Neutrophil (primary cell): ENCODE data around the gene TRPM3.

Source experiments
- H3K27ac ChIP-seq: fragments of 200-600 bp; sonication (generic); 2 replicates; pipeline ENCODE4 v1.5.1; 2016; ENCODE audit warnings: mild to moderate bottlenecking, moderate library complexity
- H3K27me3 ChIP-seq: fragments of 200-600 bp; sonication (generic); 2 replicates; pipeline ENCODE4 v1.6.0; 2016; ENCODE audit warnings: mild to moderate bottlenecking
- H3K36me3 ChIP-seq: fragments of 200-600 bp; sonication (generic); 2 replicates; pipeline ENCODE4 v1.5.1; 2017
- H3K4me1 ChIP-seq, 2 experiments: fragments of 200-600 bp in 1 of 2; sonication (generic) in 1 of 2; 1 replicate in 1 of 2; 2 replicates in 1 of 2; pipeline versions ENCODE4 v1.5.1 to v1.6.1; 2013 to 2016; ENCODE audit warnings: low read depth in 1 of 2, low read length in 1 of 2, mild to moderate bottlenecking in 1 of 2, moderate library complexity in 1 of 2; ENCODE audit not compliant: control insufficient read depth in 1 of 2, insufficient read depth in 1 of 2
- H3K4me3 ChIP-seq, 2 experiments: fragments of 200-600 bp in 1 of 2; sonication (generic) in 1 of 2; 1 replicate in 1 of 2; 2 replicates in 1 of 2; pipeline ENCODE4 v1.5.1; 2013 to 2016; ENCODE audit warnings: low read depth in 1 of 2, low read length in 1 of 2, mild to moderate bottlenecking in 1 of 2, moderate library complexity in 1 of 2
- H3K9me3 ChIP-seq: fragments of 200-600 bp; sonication (generic); 2 replicates; pipeline ENCODE4 v1.5.1; 2016
- CTCF ChIP-seq: fragments of 200-600 bp; sonication (generic); IDR thresholded peaks from 2 replicates; pipeline ENCODE4 v1.5.1; 2016; ENCODE audit warnings: antibody characterized with exemption

The TRPM3 gene

GRCh38 chr9:70600506-70600905, 520.9 kb downstream of the TRPM3 start:
- Histone ChIP-seq H3K36me3 (no peaks in the 10 kb centered on the region), H3K27ac (no peak overlapping the region), H3K9me3 (no peaks in the 10 kb centered on the region), H3K27me3 (no peaks in the 10 kb centered on the region), H3K4me3 (no peak overlapping the region), H3K4me1 (no peaks in the 10 kb centered on the region)
- TF ChIP-seq CTCF = no peak

- H3K4me3 ChIP-seq = no peak overlapping the region
- H3K9me3 ChIP-seq = no peaks in the 10 kb centered on the region
- no peak overlapping the region for H3K27ac ChIP-seq
- TF ChIP-seq CTCF = no peak
- H3K27me3 ChIP-seq = no peaks in the 10 kb centered on the region
- H3K36me3 ChIP-seq = no peaks in the 10 kb centered on the region
- H3K4me1 ChIP-seq = no peaks in the 10 kb centered on the region
Measured at GRCh38 chr9:70597886-70598285, 523.5 kb downstream of the TRPM3 start.

- H3K36me3 ChIP-seq = no peaks in the 10 kb centered on the region
- H3K27ac ChIP-seq = no peak overlapping the region
- H3K27me3 ChIP-seq = no peaks in the 10 kb centered on the region
- H3K4me3 ChIP-seq = no peak overlapping the region
- no peaks in the 10 kb centered on the region for H3K9me3 ChIP-seq
- H3K4me1 ChIP-seq = no peaks in the 10 kb centered on the region
- TF ChIP-seq CTCF = no peak
Measured at GRCh38 chr9:70595211-70595610, 526.2 kb downstream of the TRPM3 start.

- Histone ChIP-seq H3K27ac (no peak overlapping the region), H3K36me3 (no peaks in the 10 kb centered on the region), H3K4me3 (no peak overlapping the region), H3K27me3 (no peaks in the 10 kb centered on the region), H3K9me3 (no peaks in the 10 kb centered on the region), H3K4me1 (no peaks in the 10 kb centered on the region)
- no peak for TF ChIP-seq CTCF
Measured at GRCh38 chr9:70594386-70594944, 527.0 kb downstream of the TRPM3 start.

- Histone ChIP-seq H3K36me3 (no peaks in the 10 kb centered on the region), H3K9me3 (no peaks in the 10 kb centered on the region), H3K27me3 (no peaks in the 10 kb centered on the region), H3K4me3 (no peak overlapping the region), H3K4me1 (no peaks in the 10 kb centered on the region), H3K27ac (no peak overlapping the region)
- TF ChIP-seq CTCF = no peak
Measured at GRCh38 chr9:70593241-70593640, 528.2 kb downstream of the TRPM3 start.

- no peak for TF ChIP-seq CTCF
- Histone ChIP-seq H3K27ac (no peak overlapping the region), H3K36me3 (no peaks in the 10 kb centered on the region), H3K4me1 (no peaks in the 10 kb centered on the region), H3K9me3 (no peaks in the 10 kb centered on the region), H3K4me3 (no peak overlapping the region), H3K27me3 (no peaks in the 10 kb centered on the region)
Measured at GRCh38 chr9:70590315-70590677, 531.1 kb downstream of the TRPM3 start.
